K562 (cell line): ENCODE results near the gene AKNA. TPM values are rescaled to one million over a fixed set of nuclear protein-coding genes. Genes with fewer than 3 reads are reported as not detected.
A peak's percentile ranks its signal among the peaks of the same experiment; 100 is the strongest.

Experiments
- BCOR ChIP-seq: fragments of 450-650 bp; IDR thresholded peaks from 2 replicates; pipeline ENCODE4 v1.6.1; 2016
- CTBP1 ChIP-seq: fragments of 450-650 bp; IDR thresholded peaks from 2 replicates; pipeline ENCODE4 v1.6.1; 2016; ENCODE audit warnings: borderline replicate concordance
- DACH1 ChIP-seq: fragments of 450-650 bp; IDR thresholded peaks from 2 replicates; pipeline ENCODE4 v1.6.1; 2018; ENCODE audit not compliant: partially characterized antibody
- GABPA ChIP-seq: fragments of 200-800 bp; sonication (Bioruptor generic); conservative IDR thresholded peaks from 2 replicates; pipeline ENCODE4 v1.6.1; 2016; ENCODE audit warnings: low read depth, missing genetic modification characterization, missing compliant biosample characterization
- IFI16 ChIP-seq: fragments of 250-450 bp; sonication (Bioruptor Pico); IDR thresholded peaks from 2 replicates; pipeline ENCODE4 v2.1.2; 2022; ENCODE audit warnings: mild to moderate bottlenecking, inconsistent platforms
- KAT7 ChIP-seq: sonication (generic); formaldehyde crosslinking; IDR thresholded peaks from 2 replicates; pipeline ENCODE4 v1.8.0; 2022; ENCODE audit warnings: missing genetic modification reagents, mild to moderate bottlenecking, borderline replicate concordance
- KLF1 ChIP-seq: fragments of 450-650 bp; IDR thresholded peaks from 2 replicates; pipeline ENCODE4 v1.6.1; 2016; ENCODE audit warnings: missing genetic modification characterization, missing compliant biosample characterization
- KLF10 ChIP-seq: fragments of 250-450 bp; sonication (Bioruptor Pico); IDR thresholded peaks from 2 replicates; pipeline ENCODE4 v1.6.1; 2021; ENCODE audit warnings: matching md5 sums
- RB1 ChIP-seq: fragments of 450-650 bp; IDR thresholded peaks from 2 replicates; pipeline ENCODE4 v1.6.1; 2017; ENCODE audit warnings: low read depth, mild to moderate bottlenecking
- RBM22 ChIP-seq: fragments of 200-400 bp; formaldehyde crosslinking; IDR thresholded peaks from 2 replicates; pipeline ENCODE4 v1.6.1; 2018; ENCODE audit warnings: low read length, low read depth; ENCODE audit not compliant: poor library complexity, severe bottlenecking
- SIN3A ChIP-seq, 2 experiments: fragments of 150-350 bp in 1 of 2; IDR thresholded peaks; 2 replicates each; pipeline ENCODE4 v1.6.1; 2011 to 2016; ENCODE audit warnings: borderline replicate concordance in 2 of 2, low read depth in 2 of 2, low read length in 2 of 2, mild to moderate bottlenecking in 2 of 2, moderate library complexity in 2 of 2; ENCODE audit not compliant: control insufficient read depth in 1 of 2
- SMAD1 ChIP-seq: fragments of 150-350 bp; IDR thresholded peaks from 2 replicates; pipeline ENCODE4 v1.6.1; 2014; ENCODE audit warnings: low read length, low read depth; ENCODE audit not compliant: partially characterized antibody
- SUPT5H ChIP-seq: fragments of 450-650 bp; IDR thresholded peaks from 2 replicates; pipeline ENCODE4 v1.6.1; 2016
- TAF15 ChIP-seq: fragments of 200-400 bp; formaldehyde crosslinking; IDR thresholded peaks from 2 replicates; pipeline ENCODE4 v1.6.1; 2017; ENCODE audit warnings: mild to moderate bottlenecking, low read depth, low read length, moderate library complexity
- ZBTB7A ChIP-seq: IDR thresholded peaks from 2 replicates; pipeline ENCODE4 v1.6.1; 2011; ENCODE audit warnings: low read depth, mild to moderate bottlenecking, low read length, moderate library complexity, borderline replicate concordance; ENCODE audit not compliant: control insufficient read depth
- ZFX ChIP-seq: sonication (generic); formaldehyde crosslinking; IDR thresholded peaks from 2 replicates; pipeline ENCODE4 v1.8.0; 2022; ENCODE audit warnings: mild to moderate bottlenecking, missing genetic modification reagents, moderate library complexity
- ZNF134 ChIP-seq: fragments of 250-450 bp; sonication (Bioruptor Pico); conservative IDR thresholded peaks from 2 replicates; pipeline ENCODE4 v1.4.0; 2020
- ZNF282 ChIP-seq: sonication (generic); formaldehyde crosslinking; IDR thresholded peaks from 2 replicates; pipeline ENCODE4 v1.8.1; 2023; ENCODE audit warnings: missing genetic modification reagents
- ZNF408 ChIP-seq: fragments of 250-450 bp; sonication (Bioruptor Pico); IDR thresholded peaks from 2 replicates; pipeline ENCODE4 v1.4.0; 2020; ENCODE audit warnings: low read depth, mild to moderate bottlenecking, moderate library complexity
- ZNF583 ChIP-seq: fragments of 250-450 bp; sonication (Bioruptor Pico); IDR thresholded peaks from 2 replicates; pipeline ENCODE4 v1.4.0; 2020
- ZNF589 ChIP-seq: fragments of 200-800 bp; sonication (Bioruptor generic); IDR thresholded peaks from 2 replicates; pipeline ENCODE4 v1.6.1; 2016; ENCODE audit warnings: low read depth, missing genetic modification characterization, missing compliant biosample characterization
- polyA plus RNA-seq, 8 experiments: library from polyadenylated mRNA; depleted of rRNA in 4 of 8; stranded (reverse) in 5 of 8; unstranded in 3 of 8; fragments of >200 nt; fragmentation: Nextera tagmentation in 2 of 8; fragmentation: Illumina TruSeq in 1 of 8; extraction: Ambion mirVana in 2 of 8; extraction: Trizol in 1 of 8; gene quantifications; 2 replicates each; pipeline versions ENCODE4 v1.2.1 to v1.2.3, GENCODE V29; 2011 to 2014; ENCODE audit warnings: inconsistent platforms in 1 of 8, missing spikeins in 1 of 8
- total RNA-seq, 7 experiments: library from RNA; depleted of rRNA in 6 of 7; stranded (reverse); fragments of >200 nt in 6 of 7; fragmentation: Illumina TruSeq in 2 of 7; extraction: Trizol in 2 of 7; gene quantifications; 2 replicates each; pipeline versions ENCODE4 v1.2.1 to v1.2.3, GENCODE V29; 2011 to 2021; ENCODE audit warnings: low replicate concordance in 1 of 7
- TF ChIP-seq, protein P1 (sequence below): fragments of 450-650 bp; IDR thresholded peaks from 2 replicates; pipeline ENCODE4 v1.6.1; 2017; ENCODE audit warnings: antibody characterized with exemption, mild to moderate bottlenecking
- TF ChIP-seq, protein P2 (sequence below): sonication (generic); formaldehyde crosslinking; IDR thresholded peaks from 2 replicates; pipeline ENCODE4 v1.5.0; 2020; ENCODE audit warnings: missing genetic modification reagents
- TF ChIP-seq, protein P3 (sequence below): sonication (generic); formaldehyde crosslinking; IDR thresholded peaks from 2 replicates; pipeline ENCODE4 v1.8.0; 2022; ENCODE audit warnings: mild to moderate bottlenecking, low read depth, missing genetic modification reagents

Gene AKNA
- total and polyA plus RNA-seq, 9 of the 15 experiments (the other 6 are each of a cell fraction or from before 2014, with no cell fraction given), result 0.29 to 20.5 (median 3.9) TPM

DNA sequence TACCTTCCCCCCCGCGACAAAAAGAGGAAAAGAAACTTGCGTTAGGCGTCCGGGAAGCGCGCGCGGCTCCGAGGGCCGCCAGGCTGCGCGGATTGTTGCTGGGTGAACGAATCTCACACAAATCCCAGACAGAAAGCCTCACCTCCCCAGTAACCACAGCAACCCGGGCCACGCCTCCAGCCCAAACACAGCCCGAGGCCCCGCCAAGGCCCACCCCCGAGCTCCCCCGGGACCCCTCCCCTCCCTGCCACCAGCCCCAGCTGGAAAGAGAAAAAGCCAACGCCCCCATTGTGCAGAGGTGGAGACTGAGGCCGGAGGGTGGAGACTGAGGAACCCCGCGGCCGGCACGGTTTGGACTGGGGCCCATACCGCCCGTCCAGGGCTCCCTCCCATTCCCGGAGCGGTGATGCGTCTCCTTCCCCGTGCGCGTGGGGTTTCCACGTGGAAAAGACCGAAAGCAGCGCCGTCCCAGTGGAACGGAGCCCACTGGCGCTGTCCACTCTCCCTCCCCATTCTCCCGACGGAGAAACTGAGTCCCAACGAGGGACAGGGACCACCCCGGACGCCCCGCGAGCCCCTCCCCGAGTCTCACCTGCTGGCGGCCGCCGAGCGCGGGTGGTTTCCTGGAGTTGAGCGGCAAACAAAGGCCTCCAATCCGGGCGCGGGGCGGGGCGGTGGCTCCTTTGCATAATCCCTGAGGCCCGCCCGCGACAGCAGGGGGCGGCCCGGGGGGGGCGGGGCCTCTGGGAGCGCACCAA, 10.2 kb upstream of the AKNA start (continued):
- TF ChIP-seq, protein P1, sequence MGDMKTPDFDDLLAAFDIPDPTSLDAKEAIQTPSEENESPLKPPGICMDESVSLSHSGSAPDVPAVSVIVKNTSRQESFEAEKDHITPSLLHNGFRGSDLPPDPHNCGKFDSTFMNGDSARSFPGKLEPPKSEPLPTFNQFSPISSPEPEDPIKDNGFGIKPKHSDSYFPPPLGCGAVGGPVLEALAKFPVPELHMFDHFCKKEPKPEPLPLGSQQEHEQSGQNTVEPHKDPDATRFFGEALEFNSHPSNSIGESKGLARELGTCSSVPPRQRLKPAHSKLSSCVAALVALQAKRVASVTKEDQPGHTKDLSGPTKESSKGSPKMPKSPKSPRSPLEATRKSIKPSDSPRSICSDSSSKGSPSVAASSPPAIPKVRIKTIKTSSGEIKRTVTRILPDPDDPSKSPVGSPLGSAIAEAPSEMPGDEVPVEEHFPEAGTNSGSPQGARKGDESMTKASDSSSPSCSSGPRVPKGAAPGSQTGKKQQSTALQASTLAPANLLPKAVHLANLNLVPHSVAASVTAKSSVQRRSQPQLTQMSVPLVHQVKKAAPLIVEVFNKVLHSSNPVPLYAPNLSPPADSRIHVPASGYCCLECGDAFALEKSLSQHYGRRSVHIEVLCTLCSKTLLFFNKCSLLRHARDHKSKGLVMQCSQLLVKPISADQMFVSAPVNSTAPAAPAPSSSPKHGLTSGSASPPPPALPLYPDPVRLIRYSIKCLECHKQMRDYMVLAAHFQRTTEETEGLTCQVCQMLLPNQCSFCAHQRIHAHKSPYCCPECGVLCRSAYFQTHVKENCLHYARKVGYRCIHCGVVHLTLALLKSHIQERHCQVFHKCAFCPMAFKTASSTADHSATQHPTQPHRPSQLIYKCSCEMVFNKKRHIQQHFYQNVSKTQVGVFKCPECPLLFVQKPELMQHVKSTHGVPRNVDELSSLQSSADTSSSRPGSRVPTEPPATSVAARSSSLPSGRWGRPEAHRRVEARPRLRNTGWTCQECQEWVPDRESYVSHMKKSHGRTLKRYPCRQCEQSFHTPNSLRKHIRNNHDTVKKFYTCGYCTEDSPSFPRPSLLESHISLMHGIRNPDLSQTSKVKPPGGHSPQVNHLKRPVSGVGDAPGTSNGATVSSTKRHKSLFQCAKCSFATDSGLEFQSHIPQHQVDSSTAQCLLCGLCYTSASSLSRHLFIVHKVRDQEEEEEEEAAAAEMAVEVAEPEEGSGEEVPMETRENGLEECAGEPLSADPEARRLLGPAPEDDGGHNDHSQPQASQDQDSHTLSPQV, result no peak
- peak; percentile 58; the same call in 1 of the 2 replicates for TF ChIP-seq CTBP1
- TF ChIP-seq ZNF589 (CRISPR knock-in tag), result no peak
- TF ChIP-seq ZNF408 (CRISPR knock-in tag), result no peak
- peak; percentile 34 for TF ChIP-seq DACH1
- TF ChIP-seq, protein P2, sequence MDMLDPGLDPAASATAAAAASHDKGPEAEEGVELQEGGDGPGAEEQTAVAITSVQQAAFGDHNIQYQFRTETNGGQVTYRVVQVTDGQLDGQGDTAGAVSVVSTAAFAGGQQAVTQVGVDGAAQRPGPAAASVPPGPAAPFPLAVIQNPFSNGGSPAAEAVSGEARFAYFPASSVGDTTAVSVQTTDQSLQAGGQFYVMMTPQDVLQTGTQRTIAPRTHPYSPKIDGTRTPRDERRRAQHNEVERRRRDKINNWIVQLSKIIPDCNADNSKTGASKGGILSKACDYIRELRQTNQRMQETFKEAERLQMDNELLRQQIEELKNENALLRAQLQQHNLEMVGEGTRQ (CRISPR knock-in tag), result no peak
- no peak for TF ChIP-seq ZNF134
- peak; percentile 53 for TF ChIP-seq GABPA
- TF ChIP-seq RBM22, result no peak
- peak in 1 of 2 experiments; percentile 65; a peak in 1 of 4 replicates for TF ChIP-seq SIN3A (IDR thresholded peaks at IDR 0.05; ENCODE audit: borderline replicate concordance in 2 of 2, control insufficient read depth in 1 of 2, low read depth in 2 of 2, low read length in 2 of 2)
- TF ChIP-seq SMAD1, result peak; percentile 27
- no peak for TF ChIP-seq KLF1
- TF ChIP-seq, protein P3, sequence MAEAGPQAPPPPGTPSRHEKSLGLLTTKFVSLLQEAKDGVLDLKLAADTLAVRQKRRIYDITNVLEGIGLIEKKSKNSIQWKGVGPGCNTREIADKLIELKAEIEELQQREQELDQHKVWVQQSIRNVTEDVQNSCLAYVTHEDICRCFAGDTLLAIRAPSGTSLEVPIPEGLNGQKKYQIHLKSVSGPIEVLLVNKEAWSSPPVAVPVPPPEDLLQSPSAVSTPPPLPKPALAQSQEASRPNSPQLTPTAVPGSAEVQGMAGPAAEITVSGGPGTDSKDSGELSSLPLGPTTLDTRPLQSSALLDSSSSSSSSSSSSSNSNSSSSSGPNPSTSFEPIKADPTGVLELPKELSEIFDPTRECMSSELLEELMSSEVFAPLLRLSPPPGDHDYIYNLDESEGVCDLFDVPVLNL (CRISPR knock-in tag), result no peak
- peak; percentile 87 for TF ChIP-seq ZBTB7A
- TF ChIP-seq KLF10 (CRISPR knock-in tag), result no peak
- peak; percentile 90 for TF ChIP-seq BCOR
- peak; percentile 63; the same call in 1 of the 2 replicates for TF ChIP-seq SUPT5H
- no peak for TF ChIP-seq ZNF282
- no peak for TF ChIP-seq IFI16 (CRISPR knock-in tag)
- no peak for TF ChIP-seq KAT7
- TF ChIP-seq ZNF583 (CRISPR knock-in tag), result no peak
- peak; percentile 38; the same call in 1 of the 2 replicates for TF ChIP-seq ZFX (CRISPR knock-in tag)
- peak; percentile 40; the same call in 1 of the 2 replicates for TF ChIP-seq RB1
- TF ChIP-seq TAF15, result no peak
